GM19239 (cell line): ENCODE results near the gene ROCK2.

Experiments
- DNase-seq: peaks from one replicate; pipeline ENCODE4 v3.0.0; 2011; ENCODE audit warnings: low spot score; ENCODE audit not compliant: insufficient read length
- FAIRE-seq: peaks from 2 replicates; lab custom pipeline; 2011; peaks lifted over from hg19 to GRCh38; lab: Jason Lieb, UNC

Gene ROCK2

DNA sequence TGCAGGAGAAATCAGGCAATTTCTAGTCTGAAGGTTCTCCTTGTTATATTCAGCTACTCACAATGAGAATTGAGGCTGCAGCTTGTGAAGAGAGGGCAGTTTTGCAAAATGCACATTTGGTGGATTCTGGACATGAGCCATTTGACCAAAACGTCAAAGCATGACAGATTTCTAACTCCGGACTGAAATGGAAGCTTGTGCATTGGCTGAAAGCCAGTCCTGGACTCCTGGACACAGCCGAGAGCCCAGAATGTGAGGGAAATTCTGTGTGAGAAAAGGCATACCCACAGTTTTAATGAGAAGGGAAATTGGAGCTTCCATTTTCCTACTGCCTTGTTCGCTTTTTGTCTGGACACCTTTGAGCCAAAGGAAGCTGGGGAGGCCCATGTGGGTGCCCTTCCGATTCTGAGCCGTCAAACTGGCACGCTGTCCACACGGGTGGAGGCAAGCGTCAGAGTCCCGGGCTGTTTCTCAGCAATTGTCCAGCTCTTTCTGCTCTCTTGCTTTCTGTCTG lies 23.7 kb upstream of the ROCK2 start:
- FAIRE-seq (no peak), DNase-seq (no peak)

DNA sequence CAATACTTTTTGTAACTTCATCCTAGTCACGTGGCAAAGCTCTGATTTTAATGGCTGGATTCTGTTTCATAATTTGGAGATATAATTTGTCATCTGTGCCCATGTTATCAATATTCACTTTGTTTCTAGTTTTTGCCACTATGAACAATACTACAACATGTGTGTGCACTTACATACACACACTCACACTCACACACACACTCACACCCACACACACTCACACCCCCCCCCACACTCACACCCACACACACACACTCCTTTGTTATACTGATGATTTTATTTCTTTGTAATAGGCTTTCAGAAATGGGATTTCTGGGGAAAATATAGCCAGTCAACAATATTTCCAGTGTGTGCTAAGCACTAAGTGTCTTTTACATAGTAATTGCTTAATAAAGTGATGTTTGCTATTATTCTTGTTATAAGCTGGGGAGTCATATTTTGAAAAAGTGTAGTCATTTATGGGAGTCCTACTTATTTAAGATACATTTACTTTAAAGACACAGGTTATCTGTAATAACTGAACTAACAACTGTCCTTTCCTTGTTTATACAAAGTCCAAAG lies 22.8 kb upstream of the ROCK2 start:
- FAIRE-seq (no peak), DNase-seq (no peak)

DNA sequence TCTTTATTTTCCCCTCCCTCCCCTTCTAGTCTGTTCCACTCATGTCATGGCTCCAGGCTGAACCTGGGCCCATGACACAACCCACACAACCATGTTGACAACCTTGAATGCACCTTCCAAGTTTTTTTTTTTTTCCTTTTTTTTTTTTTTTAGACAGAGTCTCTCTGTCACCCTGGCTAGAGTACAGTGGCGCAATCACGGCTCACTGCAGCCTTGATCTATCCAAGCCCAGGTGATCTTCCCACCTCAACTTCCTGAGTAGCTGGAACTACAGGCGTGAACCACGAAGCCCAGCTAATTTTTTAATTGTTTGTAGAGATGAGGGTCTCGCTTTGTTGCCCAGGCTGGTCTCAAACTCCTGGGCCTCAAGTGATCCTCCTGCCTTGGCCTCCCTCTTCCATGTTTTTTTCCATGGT lies 21.9 kb upstream of the ROCK2 start:
- no peak for DNase-seq
- FAIRE-seq: no peak

DNA sequence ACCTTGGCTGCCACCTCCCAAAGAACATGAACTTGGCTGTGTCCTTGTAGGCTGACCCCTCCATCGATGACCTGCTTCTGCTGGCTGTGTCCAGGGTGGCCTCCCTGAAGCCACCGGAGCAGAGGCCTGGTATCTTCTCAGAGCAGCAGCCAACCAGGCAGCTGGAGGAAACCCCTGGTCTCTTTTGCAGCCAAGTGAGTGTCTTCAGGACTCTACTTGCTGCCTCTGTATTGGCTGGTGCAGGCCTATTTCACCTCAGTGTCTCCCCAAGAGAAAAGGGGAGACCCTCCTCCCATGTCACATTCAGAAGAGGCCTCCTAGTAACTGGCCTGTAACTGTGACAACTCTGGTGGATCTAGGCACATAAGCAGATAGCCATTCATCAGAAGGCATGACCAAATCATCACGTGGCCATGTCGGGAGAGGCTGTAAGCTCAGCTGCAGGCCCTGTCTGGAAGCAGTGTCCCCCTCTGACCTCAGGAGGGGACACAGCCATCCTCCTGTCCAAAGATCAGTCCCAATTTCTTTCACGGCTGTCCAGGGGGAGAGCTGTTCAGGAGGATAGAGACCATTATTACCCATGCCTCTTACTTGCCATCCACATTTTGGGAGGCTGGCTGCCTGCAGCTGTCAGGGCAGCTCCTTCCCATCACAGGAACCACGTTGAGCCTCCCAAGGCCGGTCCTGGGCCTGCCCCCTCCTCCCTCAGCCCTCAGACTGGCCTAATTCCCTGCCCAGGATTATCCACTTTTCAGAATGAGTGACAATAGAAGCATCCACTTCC lies 20.9 kb upstream of the ROCK2 start:
- DNase-seq (no peak), FAIRE-seq (no peak)

DNA sequence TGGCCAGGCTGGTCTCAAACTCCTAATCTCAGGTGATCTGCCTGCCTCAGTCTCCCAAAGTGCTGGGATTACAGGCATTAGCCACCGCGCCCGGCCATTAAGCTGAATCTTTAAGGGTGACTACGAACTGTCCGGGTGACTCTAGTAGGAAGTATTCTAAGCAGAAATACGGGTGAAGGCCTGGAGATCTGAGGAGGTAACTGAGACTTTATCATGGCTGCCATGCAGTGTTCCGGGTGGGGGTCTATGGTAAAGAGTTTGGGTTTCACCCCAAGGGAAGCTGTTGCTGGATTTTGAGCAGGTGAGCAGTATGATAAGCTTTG lies 20.1 kb upstream of the ROCK2 start:
- FAIRE-seq (no peak), DNase-seq (no peak)

DNA sequence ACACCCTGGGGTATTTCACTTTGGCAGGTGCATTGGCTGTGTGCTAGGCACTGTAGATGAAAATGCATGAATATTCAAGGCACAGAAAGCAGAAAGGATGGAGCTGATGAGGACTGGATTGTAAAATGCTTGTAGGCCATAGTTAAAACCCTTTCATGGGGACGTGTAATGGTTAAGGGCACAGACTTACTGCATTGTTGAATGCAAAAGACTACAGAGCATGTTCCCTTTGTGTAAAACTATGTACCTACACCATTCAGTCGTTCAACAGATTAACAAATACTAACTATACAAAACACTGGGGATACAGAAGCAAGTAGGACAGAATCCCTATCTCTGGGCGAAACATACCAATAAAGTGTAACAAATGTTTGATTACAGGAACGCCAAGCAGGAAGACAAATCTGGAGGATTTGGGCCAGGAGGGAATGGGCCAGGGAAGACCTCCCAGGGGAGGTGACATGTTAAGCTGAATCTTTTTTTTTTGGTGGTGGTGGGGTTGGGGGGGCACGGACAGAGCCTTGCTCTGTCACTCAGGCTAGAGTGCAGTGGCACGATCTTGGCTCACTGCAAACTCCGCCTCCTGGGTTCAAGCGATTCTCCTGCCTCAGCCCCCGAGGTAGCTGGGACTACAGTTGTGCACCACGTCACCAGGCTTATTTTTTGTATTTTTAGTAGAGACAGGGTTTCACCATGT lies 19.6 kb upstream of the ROCK2 start:
- no peak for FAIRE-seq

DNA sequence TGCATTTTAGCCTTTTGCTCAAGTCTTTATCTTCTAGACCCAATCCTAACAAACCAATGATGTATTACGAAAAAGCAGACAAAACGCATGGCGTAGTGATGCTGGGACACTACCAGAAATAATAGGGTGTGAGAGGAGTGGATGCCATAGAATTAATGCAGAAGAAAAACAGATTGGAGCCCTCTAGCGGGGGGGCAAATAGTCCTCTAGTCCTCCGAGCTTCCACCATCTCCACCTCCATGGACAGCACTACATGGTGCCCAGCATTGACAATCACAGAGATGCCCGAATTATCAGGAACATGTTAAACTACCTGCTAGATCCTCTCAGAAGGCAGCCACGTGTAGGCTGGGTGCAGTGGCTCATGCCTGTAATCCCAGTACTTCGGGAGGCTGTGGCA lies 15.4 kb upstream of the ROCK2 start:
- DNase-seq: no peak
- no peak for FAIRE-seq

More for the DNA sequence above, 19.6 kb upstream of the ROCK2 start:
- no peak for DNase-seq

DNA sequence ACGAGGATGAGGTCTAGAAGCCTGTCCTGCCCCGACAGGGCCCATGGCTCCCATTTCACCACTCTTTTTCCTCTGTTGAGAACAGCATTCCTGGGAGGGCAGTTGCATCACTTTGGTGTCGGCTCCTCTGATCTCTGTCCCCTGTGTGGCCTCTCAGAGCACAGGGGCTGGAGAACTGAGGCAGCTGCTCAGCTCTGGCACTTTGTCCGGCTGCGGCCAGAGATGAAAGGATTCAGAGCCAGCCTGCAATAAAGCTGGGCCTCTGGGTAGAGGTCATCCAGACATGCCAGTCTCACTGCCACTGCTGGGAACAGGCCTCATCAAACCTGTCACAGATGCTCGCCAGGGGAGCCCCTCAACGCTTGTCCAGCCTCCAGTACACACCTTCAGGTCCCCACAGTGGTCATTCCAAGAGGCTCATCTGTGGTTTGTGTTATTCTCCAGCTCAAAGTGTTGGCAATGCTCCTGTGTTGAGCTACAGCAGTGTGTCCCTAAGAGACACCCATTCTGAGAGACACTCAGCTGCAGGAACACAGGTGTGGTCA lies 13.1 kb upstream of the ROCK2 start:
- DNase-seq (no peak), FAIRE-seq (no peak)

DNA sequence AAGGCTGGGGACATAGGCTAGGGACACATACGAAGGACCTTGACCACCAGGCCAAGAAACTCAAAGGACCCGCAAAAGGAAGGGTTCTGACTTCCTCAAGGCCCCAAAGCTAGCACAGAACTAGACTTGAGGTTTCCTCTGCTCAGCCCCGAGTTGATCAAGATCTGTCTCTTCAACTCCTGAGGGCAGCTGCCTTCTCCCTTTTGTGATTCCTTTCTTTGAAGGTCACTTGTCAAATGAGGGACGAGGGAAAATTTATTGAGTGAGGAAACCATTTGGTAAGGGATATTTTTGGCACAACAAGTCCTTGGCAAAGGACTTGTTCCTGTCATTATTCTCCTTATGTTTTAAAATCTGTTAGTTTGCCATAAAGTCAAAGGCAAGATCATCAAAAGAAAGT lies 12.3 kb upstream of the ROCK2 start:
- DNase-seq (no peak), FAIRE-seq (no peak)

DNA sequence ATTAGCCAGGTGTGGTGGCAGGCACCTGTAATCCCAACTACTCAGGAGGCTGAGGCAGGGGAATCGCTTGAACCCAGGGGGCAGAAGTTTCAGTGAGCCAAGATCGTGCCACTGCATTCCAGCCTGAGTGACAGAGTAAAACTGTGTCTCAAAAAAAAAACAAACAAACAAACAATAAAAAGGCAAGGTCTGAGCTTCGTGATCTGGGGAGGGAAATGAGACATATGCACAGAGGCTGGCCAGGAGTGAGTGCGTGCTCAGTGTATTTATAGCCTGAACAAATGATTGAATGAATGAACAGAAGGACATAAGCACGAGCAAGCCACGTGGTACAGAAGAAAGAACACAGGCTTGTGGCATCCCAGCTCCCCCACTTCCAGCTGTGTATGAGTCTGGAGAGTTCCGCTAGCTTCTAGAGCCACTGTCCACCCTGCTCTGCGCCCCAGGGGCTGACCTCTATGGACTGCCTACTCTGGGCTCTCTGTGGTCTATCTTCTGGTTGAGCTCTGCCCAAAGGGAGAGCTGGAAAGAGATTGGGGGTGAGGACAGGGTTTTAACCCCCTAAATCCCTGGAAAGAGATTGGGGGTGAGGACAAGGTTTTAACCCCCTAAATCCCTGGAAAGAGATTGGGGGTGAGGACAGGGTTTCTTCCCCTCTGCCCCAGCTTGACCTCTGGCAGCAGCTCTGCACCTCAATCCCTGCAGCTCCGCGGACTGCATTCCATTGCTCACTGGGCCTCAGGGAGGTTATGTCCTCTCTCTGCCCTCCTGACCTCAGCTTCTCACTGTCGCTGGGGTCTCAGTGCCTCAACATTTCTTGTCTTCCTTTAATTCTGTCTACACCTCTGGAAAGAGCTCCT lies 11.0 kb upstream of the ROCK2 start:
- FAIRE-seq (no peak), DNase-seq (no peak)

DNA sequence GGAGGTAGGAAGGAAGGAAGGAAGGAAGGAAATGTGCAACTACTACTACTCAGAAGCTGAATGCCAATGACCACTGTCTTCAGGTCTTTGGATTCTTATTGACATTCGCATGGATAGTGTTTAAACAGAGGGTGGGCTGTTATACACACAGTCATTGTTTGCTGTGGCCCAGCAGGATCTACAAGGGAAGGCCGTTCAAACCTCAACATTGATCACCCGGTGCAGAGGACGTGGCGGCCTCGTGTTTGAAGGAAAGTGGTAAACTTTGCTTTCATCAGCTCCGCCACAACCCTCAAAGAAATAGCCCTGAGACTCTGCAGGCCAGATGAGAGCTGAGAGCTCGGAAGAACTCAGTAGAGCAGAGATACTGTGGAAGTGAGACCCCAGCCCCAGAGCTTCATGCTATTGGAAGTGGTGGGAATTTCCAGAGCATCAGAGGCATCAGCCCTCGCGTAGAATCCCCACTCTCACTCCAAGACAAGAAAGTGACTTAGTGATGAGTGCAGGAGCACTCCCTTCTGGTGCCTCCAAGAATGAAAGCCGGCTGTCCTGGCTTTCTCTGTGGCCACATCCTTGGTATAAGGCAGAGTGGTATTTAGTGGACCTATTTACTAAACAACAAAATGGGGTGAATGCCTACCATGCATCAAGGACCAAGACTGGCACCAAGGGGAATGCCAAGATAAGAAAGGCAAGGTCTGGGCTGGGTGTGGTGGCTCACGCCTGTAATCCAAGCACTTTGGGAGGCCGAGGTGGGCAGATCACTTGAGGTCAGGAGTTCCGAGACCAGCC lies 10.1 kb upstream of the ROCK2 start:
- FAIRE-seq (no peak), DNase-seq (no peak)

DNA sequence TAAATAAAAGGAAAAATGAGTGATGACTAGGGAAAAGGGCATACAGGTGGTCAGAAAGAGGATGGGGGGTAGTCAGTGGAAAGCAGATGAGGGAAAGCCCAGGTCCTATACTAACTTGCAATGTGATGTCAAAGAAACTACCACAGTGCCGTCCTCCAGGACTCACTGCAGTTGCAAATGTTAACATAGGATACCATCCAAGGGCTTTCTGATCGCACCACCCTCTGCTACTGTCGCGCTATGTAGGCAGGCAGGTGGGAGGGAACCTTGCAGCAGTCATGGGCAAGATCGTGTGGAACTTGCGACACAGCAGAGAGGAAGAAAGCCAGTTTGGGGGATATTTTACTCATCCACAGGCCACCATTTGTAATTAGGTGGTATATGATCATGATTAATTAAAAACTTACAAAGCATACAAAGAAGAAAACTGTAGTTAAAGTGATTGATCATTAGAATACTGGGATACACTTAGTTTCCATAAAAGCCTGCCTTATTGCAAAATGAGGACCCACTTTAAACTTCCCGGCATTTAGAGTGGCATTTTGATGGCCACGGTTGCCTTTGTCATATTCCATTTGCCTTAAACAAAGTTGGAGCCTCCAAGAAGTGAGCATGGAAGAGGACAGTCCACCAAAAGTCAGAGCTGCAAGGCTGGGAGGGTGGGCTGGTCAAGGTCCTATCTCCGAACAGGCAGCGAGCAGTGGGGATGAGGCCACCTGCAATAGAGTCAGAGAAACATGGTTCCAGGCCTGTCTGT lies 8.5 kb upstream of the ROCK2 start:
- DNase-seq: no peak
- no peak for FAIRE-seq

DNA sequence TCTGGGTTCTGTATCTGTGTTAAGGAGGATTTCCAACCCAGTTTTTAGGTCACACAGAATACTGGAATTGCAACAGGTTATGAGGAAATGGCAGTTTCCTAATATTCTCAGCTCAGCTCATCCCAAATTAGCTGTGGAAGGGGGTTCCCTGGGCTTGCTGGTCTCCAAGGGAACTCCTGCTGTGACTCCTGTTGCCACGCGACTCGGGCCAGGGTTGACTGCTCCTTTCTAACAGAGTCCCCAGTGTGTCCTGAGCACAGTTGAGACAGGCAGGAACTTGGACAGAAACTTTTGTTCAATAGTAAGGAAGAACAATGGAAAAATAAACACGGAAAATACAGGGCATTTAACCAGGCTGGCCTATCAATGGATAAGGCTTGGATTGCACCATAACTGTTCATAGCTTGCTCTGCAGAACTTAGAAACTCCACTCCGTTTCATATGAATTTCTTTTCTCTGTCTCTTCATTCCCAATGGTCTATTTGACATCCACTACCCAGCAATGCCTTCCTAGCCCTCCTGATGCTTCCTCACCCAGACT lies 3.8 kb upstream of the ROCK2 start:
- FAIRE-seq (no peak), DNase-seq (no peak)

DNA sequence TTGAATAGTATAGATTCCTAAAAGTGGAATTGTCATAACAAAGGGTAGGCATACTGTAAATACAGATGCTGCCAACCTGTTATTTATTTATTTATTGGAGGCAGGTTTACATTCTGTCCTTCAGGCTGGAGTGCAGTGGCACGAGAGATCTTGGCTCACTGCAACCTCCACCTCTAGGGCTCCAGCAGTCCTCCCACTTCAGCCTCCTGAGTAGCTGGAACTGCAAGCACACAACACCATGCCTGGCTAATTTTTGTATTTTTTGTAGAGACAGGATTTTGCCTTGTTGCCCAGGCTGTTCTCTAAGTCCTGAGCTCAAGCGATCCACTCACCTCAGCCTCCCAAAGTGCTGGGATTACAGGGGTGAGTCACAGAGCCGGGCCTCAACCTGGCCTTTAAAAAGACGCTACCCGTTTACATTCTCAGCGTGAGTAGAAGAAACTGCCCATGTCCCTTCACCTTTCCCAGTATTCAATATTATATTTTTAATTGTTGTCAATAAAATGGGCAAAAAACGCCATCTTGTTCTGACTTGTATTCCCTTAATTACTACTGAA lies 3.0 kb upstream of the ROCK2 start:
- no peak for FAIRE-seq

DNA sequence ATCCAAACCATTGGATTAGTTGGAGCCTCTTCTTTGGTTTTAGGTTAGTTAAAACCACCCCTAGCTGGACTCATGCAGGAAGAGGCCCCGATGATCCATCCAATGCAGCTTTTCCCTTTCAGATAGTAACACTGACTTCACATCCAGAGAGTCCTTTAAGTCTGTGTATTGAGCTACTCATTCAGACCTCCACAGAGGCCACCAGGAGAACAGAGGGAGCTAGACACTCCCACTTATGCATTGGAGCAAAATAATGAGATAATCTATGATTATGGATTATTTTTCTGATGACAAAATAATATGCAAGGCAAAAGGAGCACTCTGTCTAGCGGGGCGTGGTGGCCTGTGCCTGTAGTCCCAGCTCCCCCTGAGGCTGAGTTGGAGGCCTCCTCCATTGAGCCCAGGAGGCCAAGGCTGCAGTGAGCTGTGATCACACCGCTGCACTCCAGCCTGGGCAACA lies 1.6 kb upstream of the ROCK2 start:
- DNase-seq (no peak), FAIRE-seq (no peak)

More for the DNA sequence above, 3.0 kb upstream of the ROCK2 start:
- DNase-seq: no peak

DNA sequence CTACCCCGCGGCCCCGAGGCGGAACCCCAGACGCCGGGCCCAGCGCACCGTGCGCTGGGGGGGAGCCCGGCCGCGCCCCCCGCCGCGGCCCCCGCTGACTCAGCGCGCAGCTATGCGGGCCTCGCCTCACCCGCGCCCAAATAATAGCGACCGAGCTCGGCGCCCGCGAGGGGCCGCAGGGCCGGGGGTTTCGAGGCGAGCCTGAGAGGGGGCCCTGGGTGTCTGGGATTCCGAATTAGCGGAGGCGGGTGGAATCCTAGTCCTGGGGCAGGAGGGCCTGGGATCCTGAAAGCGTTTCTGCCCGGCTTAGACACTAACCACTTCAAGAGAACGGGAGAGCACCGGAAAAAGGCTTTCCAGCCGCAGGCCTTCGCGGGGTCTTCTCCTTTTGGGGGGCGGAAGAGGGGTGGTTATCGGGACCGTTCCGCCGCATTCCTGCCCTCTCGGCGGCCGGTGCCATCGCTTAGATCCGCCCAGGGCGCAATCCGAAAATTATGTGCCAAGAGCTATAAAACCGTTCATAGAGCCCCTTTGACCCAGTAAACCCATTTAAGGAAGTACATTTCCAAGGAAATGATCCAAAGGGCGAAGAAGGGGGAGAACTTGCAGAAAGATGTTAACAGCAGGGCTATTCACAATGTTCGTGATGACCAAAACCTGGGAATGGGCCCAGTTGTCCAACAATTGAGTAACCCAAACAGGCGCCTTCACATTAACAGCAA lies 681 bp upstream of the ROCK2 start:
- peak; percentile 25 for DNase-seq
- FAIRE-seq: no peak

DNA sequence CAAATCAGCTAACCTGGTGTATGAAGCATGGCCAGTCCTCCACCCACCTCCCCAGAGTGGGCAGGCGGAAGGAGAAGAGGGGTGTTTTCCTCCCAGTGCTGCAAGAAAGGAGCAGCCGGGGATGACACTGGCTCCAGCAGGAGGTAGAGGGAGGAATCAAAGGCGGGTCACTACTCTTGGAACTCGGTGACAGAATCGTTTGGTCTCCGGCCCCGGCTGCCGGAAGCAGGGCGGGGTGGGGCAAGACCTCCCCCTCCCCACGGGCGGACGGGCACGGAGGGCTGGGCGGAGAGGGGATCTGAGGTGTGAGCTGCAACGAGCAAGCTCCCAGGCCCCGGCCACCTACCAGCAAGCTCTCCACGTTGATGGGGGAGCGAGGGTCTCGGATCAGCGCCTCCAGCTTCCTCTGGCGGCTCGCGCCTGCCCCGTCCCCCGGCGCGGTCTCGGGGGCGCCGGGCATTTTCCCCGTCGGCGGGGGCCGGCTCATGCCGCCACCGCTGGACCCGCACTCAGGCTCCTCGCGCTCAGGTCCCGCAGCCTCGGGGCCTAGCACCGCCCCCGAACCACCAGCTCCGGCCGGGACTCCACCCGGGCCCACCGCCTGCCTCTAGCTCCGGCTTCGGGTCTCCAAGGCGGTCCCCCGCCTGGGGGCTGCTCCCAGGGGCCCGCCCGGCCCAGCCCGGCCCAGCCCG lies 640 bp downstream of the ROCK2 start:
- FAIRE-seq (no peak), DNase-seq (peak; percentile 31)
